Endothelial cell of umbilical vein (primary cell): ENCODE measurements around the gene NDUFB10.

Source experiments
- CTCF ChIP-seq, 2 donors: IDR thresholded peaks; 1 replicate in 1 of 2; 2 replicates in 1 of 2; pipeline ENCODE4 v1.5.1; 2011; ENCODE audit warnings: low read length in 2 of 2, mild to moderate bottlenecking in 2 of 2, moderate library complexity in 2 of 2, control low read depth in 1 of 2, inconsistent platforms in 1 of 2, low read depth in 1 of 2; ENCODE audit not compliant: insufficient read depth in 1 of 2; ENCODE audit errors: extremely low read depth in 1 of 2
- EZH2 ChIP-seq: IDR thresholded peaks from 2 replicates; pipeline ENCODE4 v1.6.1; 2012; ENCODE audit warnings: borderline replicate concordance, low read depth, mild to moderate bottlenecking, moderate library complexity, low read length, inconsistent platforms; ENCODE audit not compliant: severe bottlenecking
- FOS ChIP-seq: IDR thresholded peaks from 2 replicates; pipeline ENCODE4 v1.6.1; 2011; ENCODE audit warnings: mild to moderate bottlenecking, low read length, moderate library complexity, borderline replicate concordance; ENCODE audit not compliant: insufficient read depth
- POLR2A ChIP-seq: IDR thresholded peaks from 2 replicates; pipeline ENCODE4 v1.6.1; 2012; ENCODE audit warnings: low read depth, mild to moderate bottlenecking, control low read depth, low read length
- POLR2AphosphoS5 ChIP-seq: IDR thresholded peaks from 2 replicates; pipeline ENCODE4 v1.6.1; 2012; ENCODE audit warnings: low read depth, mild to moderate bottlenecking, control low read depth, low read length, moderate library complexity; ENCODE audit not compliant: insufficient read depth

GRCh38 chr16:1926271-1926670, 33.1 kb upstream of the NDUFB10 start:
- TF ChIP-seq CTCF (IDR thresholded peaks at IDR 0.05; ENCODE audit: extremely low read depth in 1 of 2, insufficient read depth in 1 of 2, low read depth in 1 of 2, low read length in 2 of 2) (no peak), POLR2AphosphoS5 (no peak), POLR2A (no peak), EZH2 (no peak), FOS (no peak)
